ENCODE measurements around the gene BCL2L13. TPM values are rescaled to one million over a fixed set of nuclear protein-coding genes. Genes with fewer than 3 reads are reported as not detected.
"Not testable (repeated sequence)": the region's sequence is repeated elsewhere in the genome, so short reads cannot be mapped to it uniquely, and the experiment has no call there.

Gene BCL2L13
- polyA plus RNA-seq, 1 experiment = 74.3 TPM

- no peak for TF ChIP-seq CTCF (IDR thresholded peaks at IDR 0.05; ENCODE audit: insufficient read depth, low read depth, low read length)
- ChIA-PET POLR2A (interaction anchor here (0.5 kb wide), 1 partner anchor 64 kb away, joined by 7 read pairs; no protein-coding TSS in a partner anchor), CTCF (no interaction called here)
- no peak for DNase-seq (ENCODE audit: low read depth)
- H3K4me3 ChIP-seq (ENCODE audit: low read depth, low read length) = no peak overlapping the region
- peaks cover 2% of the 10 kb centered on the region for H3K36me3 ChIP-seq (ENCODE audit: control insufficient read depth, insufficient read depth, low read length)
- no peaks in the 10 kb centered on the region for H3K27me3 ChIP-seq (ENCODE audit: control insufficient read depth, insufficient read depth, low read length)
Measured at GRCh38 chr22:17692841-17693240, 54.3 kb downstream of the BCL2L13 start.

- Histone ChIP-seq H3K27me3 (ENCODE audit: control insufficient read depth, insufficient read depth, low read length) (no peaks in the 10 kb centered on the region), H3K36me3 (ENCODE audit: control insufficient read depth, insufficient read depth, low read length) (no peaks in the 10 kb centered on the region; the same call in 1 of the 2 replicates), H3K4me3 (ENCODE audit: low read depth, low read length) (no peak overlapping the region)
- no peak for TF ChIP-seq CTCF (IDR thresholded peaks at IDR 0.05; ENCODE audit: insufficient read depth, low read depth, low read length)
- no peak for DNase-seq (ENCODE audit: low read depth)
- ChIA-PET POLR2A (no interaction called here), CTCF (no interaction called here)
Measured at GRCh38 chr22:17694193-17694592, 55.6 kb downstream of the BCL2L13 start.

GRCh38 chr22:17694752-17695151 is 56.2 kb downstream of the BCL2L13 start:
- ChIA-PET CTCF (no interaction called here), POLR2A (no interaction called here)
- Histone ChIP-seq H3K36me3 (ENCODE audit: control insufficient read depth, insufficient read depth, low read length) (no peaks in the 10 kb centered on the region; the same call in 1 of the 2 replicates), H3K4me3 (ENCODE audit: low read depth, low read length) (no peak overlapping the region), H3K27me3 (ENCODE audit: control insufficient read depth, insufficient read depth, low read length) (no peaks in the 10 kb centered on the region)
- no peak for DNase-seq (ENCODE audit: low read depth)
- TF ChIP-seq CTCF (IDR thresholded peaks at IDR 0.05; ENCODE audit: insufficient read depth, low read depth, low read length) = no peak

- Histone ChIP-seq H3K4me3 (ENCODE audit: low read depth, low read length) (no peak overlapping the region), H3K36me3 (ENCODE audit: control insufficient read depth, insufficient read depth, low read length) (no peaks in the 10 kb centered on the region; the same call in 1 of the 2 replicates), H3K27me3 (ENCODE audit: control insufficient read depth, insufficient read depth, low read length) (no peaks in the 10 kb centered on the region)
- TF ChIP-seq CTCF (IDR thresholded peaks at IDR 0.05; ENCODE audit: insufficient read depth, low read depth, low read length) = no peak
- no peak for DNase-seq (ENCODE audit: low read depth)
- ChIA-PET CTCF (interaction anchor here (1.7 kb wide), 1 partner anchor 22 kb away, joined by 7 read pairs; no protein-coding TSS in a partner anchor), POLR2A (no interaction called here)
Measured at GRCh38 chr22:17695986-17696385, 57.4 kb downstream of the BCL2L13 start.

GRCh38 chr22:17697196-17697595 is 58.6 kb downstream of the BCL2L13 start:
- H3K36me3 ChIP-seq (ENCODE audit: control insufficient read depth, insufficient read depth, low read length); H3K27me3 ChIP-seq (ENCODE audit: control insufficient read depth, insufficient read depth, low read length); DNase-seq (ENCODE audit: low read depth); POLR2A ChIA-PET; H3K4me3 ChIP-seq (ENCODE audit: low read depth, low read length): not testable (repeated sequence)
- CTCF ChIA-PET = interaction anchor here (1.1 to 1.7 kb wide), 2 partner anchors 23 to 623 kb away, joined by 3 to 7 read pairs; no protein-coding TSS in a partner anchor

- CTCF ChIA-PET = not testable (repeated sequence)
Measured at GRCh38 chr22:17698276-17698675, 59.7 kb downstream of the BCL2L13 start.

More at GRCh38 chr22:17698276-17698675, 59.7 kb downstream of the BCL2L13 start:
- H3K36me3 ChIP-seq (ENCODE audit: control insufficient read depth, insufficient read depth, low read length); POLR2A ChIA-PET; H3K27me3 ChIP-seq (ENCODE audit: control insufficient read depth, insufficient read depth, low read length); H3K4me3 ChIP-seq (ENCODE audit: low read depth, low read length); DNase-seq (ENCODE audit: low read depth): not testable (repeated sequence)

Measured in BJ (cell line).